HCT116 (cell line): ENCODE data around the gene PTH2.

ENCODE experiments used
- ATF3 ChIP-seq: IDR thresholded peaks from 2 replicates; pipeline ENCODE4 v1.6.1; 2012
- CTCF ChIP-seq, 3 experiments: fragments of 200-600 bp in 1 of 3; sonication (generic) in 1 of 3; IDR thresholded peaks in 2 of 3; conservative IDR thresholded peaks in 1 of 3; 2 replicates each; pipeline ENCODE4 v1.5.1; 2012 to 2017; ENCODE audit warnings: low read depth in 2 of 3, low read length in 2 of 3, antibody characterized with exemption in 1 of 3, borderline replicate concordance in 1 of 3, control low read depth in 1 of 3, mild to moderate bottlenecking in 1 of 3, mixed read lengths in 1 of 3, mixed run types in 1 of 3, moderate library complexity in 1 of 3; ENCODE audit not compliant: insufficient read depth in 1 of 3
- ELF1 ChIP-seq: IDR thresholded peaks from 2 replicates; pipeline ENCODE4 v1.6.1; 2012; ENCODE audit warnings: low read depth, borderline replicate concordance
- EZH2 ChIP-seq: fragments of 200-600 bp; sonication (generic); IDR thresholded peaks from 2 replicates; pipeline ENCODE4 v1.6.1; 2017; ENCODE audit warnings: antibody characterized with exemption, mixed run types
- POLR2A ChIP-seq: IDR thresholded peaks from 2 replicates; pipeline ENCODE4 v1.7.0; 2011; ENCODE audit warnings: borderline replicate concordance; ENCODE audit not compliant: insufficient read depth, insufficient read length; ENCODE audit errors: extremely low read depth
- POLR2AphosphoS5 ChIP-seq: IDR thresholded peaks from 2 replicates; pipeline ENCODE4 v1.6.1; 2011; ENCODE audit warnings: mild to moderate bottlenecking, low read depth, low read length, moderate library complexity
- REST ChIP-seq: IDR thresholded peaks from 2 replicates; pipeline ENCODE4 v1.6.1; 2012; ENCODE audit warnings: low read depth
- SP1 ChIP-seq: IDR thresholded peaks from 2 replicates; pipeline ENCODE4 v1.6.1; 2012; ENCODE audit warnings: low read depth

DNA sequence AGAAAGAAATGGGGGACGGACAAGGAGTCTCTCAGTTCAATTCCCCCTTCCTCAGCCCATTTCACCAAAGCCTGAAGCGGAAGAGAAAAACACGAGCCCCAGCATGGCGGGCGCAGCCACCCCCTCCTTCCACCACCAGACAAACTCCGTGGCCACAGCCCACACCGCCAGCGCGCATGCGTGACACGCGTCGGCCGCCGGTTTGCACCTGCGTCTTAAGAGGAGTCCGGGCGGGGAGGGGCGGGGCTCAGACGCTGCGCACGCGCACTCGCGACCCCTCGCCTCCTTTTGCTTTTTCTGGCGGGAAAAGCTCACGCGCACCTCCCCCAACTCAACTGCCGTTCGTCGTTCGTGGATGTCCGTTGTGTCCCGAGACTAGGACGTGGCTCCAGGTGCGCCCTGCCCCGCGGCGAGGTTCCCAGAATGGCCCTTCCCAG, 35.3 kb downstream of the PTH2 start, which contains the start of gene KASH5:
- TF ChIP-seq POLR2A, result no peak
- TF ChIP-seq CTCF (IDR thresholded peaks at IDR 0.05 in 2 of 3, conservative IDR thresholded peaks at IDR 0.05 in 1 of 3; ENCODE audit: borderline replicate concordance in 1 of 3, insufficient read depth in 1 of 3, low read depth in 2 of 3, low read length in 2 of 3), result no peak
- no peak for TF ChIP-seq POLR2AphosphoS5
- no peak for TF ChIP-seq EZH2
- TF ChIP-seq REST, result no peak
- TF ChIP-seq SP1, result no peak
- no peak for TF ChIP-seq ATF3
- no peak for TF ChIP-seq ELF1
